K562 (cell line): ENCODE data around the gene ISYNA1. TPM values are rescaled to one million over a fixed set of nuclear protein-coding genes. Genes with fewer than 3 reads are reported as not detected.

ENCODE experiments used
- BRF2 ChIP-seq: IDR thresholded peaks from 3 replicates; pipeline ENCODE4 v1.6.1; 2011; ENCODE audit warnings: borderline replicate concordance, mild to moderate bottlenecking; ENCODE audit not compliant: insufficient read length, insufficient read depth
- E4F1 ChIP-seq: fragments of 250-450 bp; sonication (Bioruptor Pico); IDR thresholded peaks from 2 replicates; pipeline ENCODE4 v1.5.0; 2021; ENCODE audit warnings: mild to moderate bottlenecking, borderline replicate concordance
- GTF3C2 ChIP-seq: IDR thresholded peaks from 3 replicates; pipeline ENCODE4 v1.6.1; 2011; ENCODE audit warnings: borderline replicate concordance, mild to moderate bottlenecking, moderate library complexity; ENCODE audit not compliant: insufficient read length; ENCODE audit errors: extremely low read depth
- MAZ ChIP-seq, 2 experiments: fragments of 450-650 bp in 1 of 2; sonication (generic) in 1 of 2; formaldehyde crosslinking; IDR thresholded peaks in 1 of 2; conservative IDR thresholded peaks in 1 of 2; 2 replicates each; pipeline versions ENCODE4 v1.4.0 to v1.5.0; 2020; ENCODE audit warnings: mild to moderate bottlenecking in 1 of 2, missing genetic modification reagents in 1 of 2
- NR2C2 ChIP-seq, 2 experiments: fragments of 200-800 bp in 1 of 2; sonication (Bioruptor generic) in 1 of 2; sonication (generic) in 1 of 2; formaldehyde crosslinking in 1 of 2; IDR thresholded peaks; 2 replicates each; pipeline versions ENCODE4 v1.6.1 to v1.8.0; 2016 to 2022; ENCODE audit warnings: mild to moderate bottlenecking in 1 of 2, missing compliant biosample characterization in 1 of 2, missing genetic modification characterization in 1 of 2, missing genetic modification reagents in 1 of 2
- PCBP1 ChIP-seq: fragments of 200-400 bp; formaldehyde crosslinking; IDR thresholded peaks from 2 replicates; pipeline ENCODE4 v1.6.1; 2018; ENCODE audit warnings: mild to moderate bottlenecking, low read depth, low read length; ENCODE audit not compliant: poor library complexity, severe bottlenecking
- POLR2G ChIP-seq: fragments of 200-400 bp; formaldehyde crosslinking; IDR thresholded peaks from 2 replicates; pipeline ENCODE4 v1.6.1; 2017; ENCODE audit warnings: low read depth, mild to moderate bottlenecking, antibody characterized with exemption, low read length, moderate library complexity
- RBM34 ChIP-seq: fragments of 200-400 bp; formaldehyde crosslinking; IDR thresholded peaks from 2 replicates; pipeline ENCODE4 v1.6.1; 2018; ENCODE audit warnings: low read length, borderline replicate concordance; ENCODE audit not compliant: insufficient read depth
- SAP30 ChIP-seq: fragments of 200-600 bp; sonication (generic); IDR thresholded peaks from 2 replicates; pipeline ENCODE4 v1.6.1; 2012; ENCODE audit warnings: borderline replicate concordance, low read depth, mild to moderate bottlenecking, moderate library complexity, low read length, control low read depth, inconsistent platforms; ENCODE audit not compliant: insufficient read depth, poor library complexity, severe bottlenecking
- SIN3A ChIP-seq, 2 experiments: fragments of 150-350 bp in 1 of 2; IDR thresholded peaks; 2 replicates each; pipeline ENCODE4 v1.6.1; 2011 to 2016; ENCODE audit warnings: borderline replicate concordance in 2 of 2, low read depth in 2 of 2, low read length in 2 of 2, mild to moderate bottlenecking in 2 of 2, moderate library complexity in 2 of 2; ENCODE audit not compliant: control insufficient read depth in 1 of 2
- TEAD1 ChIP-seq, 2 experiments: fragments of 450-650 bp in 1 of 2; sonication (generic) in 1 of 2; formaldehyde crosslinking; IDR thresholded peaks; 2 replicates each; pipeline versions ENCODE4 v1.4.0 to v1.8.0; 2020 to 2022; ENCODE audit warnings: mild to moderate bottlenecking in 2 of 2, missing genetic modification reagents in 1 of 2
- ZNF740 ChIP-seq, 3 experiments: fragments of 200-800 bp in 1 of 3; sonication (Bioruptor generic) in 1 of 3; sonication (generic) in 1 of 3; formaldehyde crosslinking in 1 of 3; IDR thresholded peaks; 2 replicates each; pipeline versions ENCODE4 v1.6.1 to v1.8.0; 2016 to 2022; ENCODE audit warnings: mild to moderate bottlenecking in 2 of 3, missing compliant biosample characterization in 2 of 3, missing genetic modification characterization in 2 of 3, missing genetic modification reagents in 1 of 3
- polyA plus RNA-seq, 8 experiments: library from polyadenylated mRNA; depleted of rRNA in 4 of 8; stranded (reverse) in 5 of 8; unstranded in 3 of 8; fragments of >200 nt; fragmentation: Nextera tagmentation in 2 of 8; fragmentation: Illumina TruSeq in 1 of 8; extraction: Ambion mirVana in 2 of 8; extraction: Trizol in 1 of 8; gene quantifications; 2 replicates each; pipeline versions ENCODE4 v1.2.1 to v1.2.3, GENCODE V29; 2011 to 2014; ENCODE audit warnings: inconsistent platforms in 1 of 8, missing spikeins in 1 of 8
- total RNA-seq, 7 experiments: library from RNA; depleted of rRNA in 6 of 7; stranded (reverse); fragments of >200 nt in 6 of 7; fragmentation: Illumina TruSeq in 2 of 7; extraction: Trizol in 2 of 7; gene quantifications; 2 replicates each; pipeline versions ENCODE4 v1.2.1 to v1.2.3, GENCODE V29; 2011 to 2021; ENCODE audit warnings: low replicate concordance in 1 of 7

ISYNA1 gene
- total and polyA plus RNA-seq, 9 of the 15 experiments (the other 6 are each of a cell fraction or from before 2014, with no cell fraction given): 21.8 to 460 (median 93.2) TPM

- TF ChIP-seq RBM34: no peak
- TF ChIP-seq TEAD1 (CRISPR knock-in tag; IDR thresholded peaks at IDR 0.05): 0 out of 4 replicates have a peak, but pooled peaks of 1 of the 2 experiments have one; percentile 8
- TF ChIP-seq E4F1 (CRISPR knock-in tag): 0 out of 2 replicates have a peak, but pooled peaks have one; percentile 6
- TF ChIP-seq POLR2G: peak; percentile 49; the same call in 1 of the 2 replicates
- TF ChIP-seq SIN3A (IDR thresholded peaks at IDR 0.05; ENCODE audit: borderline replicate concordance in 2 of 2, control insufficient read depth in 1 of 2, low read depth in 2 of 2, low read length in 2 of 2): peak; percentile 26 to 32; a peak in 2 of 4 replicates
- no peak for TF ChIP-seq GTF3C2
- TF ChIP-seq MAZ (CRISPR knock-in tag; conservative IDR thresholded peaks at IDR 0.05 in 1 of 2, IDR thresholded peaks at IDR 0.05 in 1 of 2): no peak
- TF ChIP-seq BRF2: no peak
- TF ChIP-seq PCBP1: peak; percentile 21
- TF ChIP-seq ZNF740 (CRISPR knock-in tag; IDR thresholded peaks at IDR 0.05): no peak
- TF ChIP-seq ZNF740 (tag; IDR thresholded peaks at IDR 0.05): no peak
- no peak for TF ChIP-seq NR2C2 (CRISPR knock-in tag; IDR thresholded peaks at IDR 0.05)
- 0 out of 2 replicates have a peak, but pooled peaks have one; percentile 33 for TF ChIP-seq NR2C2 (tag; IDR thresholded peaks at IDR 0.05)
- TF ChIP-seq SAP30: peak; percentile 59
Observed at GRCh38 chr19:18419699-18420460, 18.1 kb downstream of the ISYNA1 start (continued).
